CD4-positive, alpha-beta T cell (primary cell): ENCODE data around the gene OR6M1. TPM values are rescaled to one million over a fixed set of nuclear protein-coding genes. Genes with fewer than 3 reads are reported as not detected.

ENCODE experiments used
- ATAC-seq: fragments of 200-7000 bp; cut with Tn5 transposase; one replicate; pipeline ENCODE4 v1.10.0; 2022; ENCODE audit warnings: mild to moderate bottlenecking; ENCODE audit not compliant: poor library complexity
- CTCF ChIA-PET: fragments of 350-600 bp; sonication (Branson Sonifier 250); formaldehyde crosslinking; loops from one replicate; lab custom pipeline; 2021; ENCODE audit warnings: antibody characterized with exemption, inconsistent platforms; lab: Charles Lee
- POLR2A ChIA-PET: fragments of 350-600 bp; sonication (Branson Sonifier 250); formaldehyde crosslinking; loops from one replicate; lab custom pipeline; 2021; ENCODE audit warnings: antibody characterized with exemption, inconsistent platforms; lab: Charles Lee
- DNase-seq, 14 experiments: peaks; one replicate each; pipeline ENCODE4 v3.0.0-alpha.2; 2013 to 2020; ENCODE audit warnings: mixed read lengths in 2 of 14
- H3K27ac ChIP-seq, 2 donors: one replicate each; pipeline versions ENCODE4 v1.5.1 to v1.7.0; 2013; ENCODE audit warnings: low read length in 2 of 2, low read depth in 1 of 2, mild to moderate bottlenecking in 1 of 2
- H3K27me3 ChIP-seq, 2 experiments: 1 replicate in 1 of 2; 2 replicates in 1 of 2; pipeline versions ENCODE4 v1.6.1 to v1.7.0; 2013; ENCODE audit warnings: low read length in 2 of 2, control low read depth in 1 of 2, mild to moderate bottlenecking in 1 of 2, moderate library complexity in 1 of 2; ENCODE audit not compliant: insufficient read depth in 2 of 2, control insufficient read depth in 1 of 2
- H3K36me3 ChIP-seq: one replicate; pipeline ENCODE4 v1.6.1; 2013; ENCODE audit warnings: low read length, control low read depth; ENCODE audit not compliant: insufficient read depth
- H3K4me1 ChIP-seq: one replicate; pipeline ENCODE4 v1.6.1; 2013; ENCODE audit warnings: low read length, control low read depth; ENCODE audit not compliant: insufficient read depth
- H3K4me3 ChIP-seq: one replicate; pipeline ENCODE4 v1.5.1; 2013; ENCODE audit warnings: mild to moderate bottlenecking, low read length, moderate library complexity
- H3K9me3 ChIP-seq, 2 experiments: 1 replicate in 1 of 2; 2 replicates in 1 of 2; pipeline versions ENCODE4 v1.6.1 to v1.7.0; 2013; ENCODE audit warnings: low read length in 2 of 2, mild to moderate bottlenecking in 2 of 2, control low read depth in 1 of 2, moderate library complexity in 1 of 2; ENCODE audit not compliant: control insufficient read depth in 1 of 2, insufficient read depth in 1 of 2
- H3K27ac Mint-ChIP-seq: one replicate; pipeline ENCODE4 v1.8.0; 2020; ENCODE audit warnings: mixed read lengths
- H3K27me3 Mint-ChIP-seq: one replicate; pipeline ENCODE4 v1.8.0; 2021; ENCODE audit warnings: mixed read lengths
- H3K36me3 Mint-ChIP-seq: one replicate; pipeline ENCODE4 v1.8.0; 2021; ENCODE audit warnings: low read depth, mixed read lengths
- H3K4me1 Mint-ChIP-seq: one replicate; pipeline ENCODE4 v1.8.0; 2021; ENCODE audit warnings: low read depth, mixed read lengths
- H3K4me3 Mint-ChIP-seq: one replicate; pipeline ENCODE4 v1.8.0; 2020; ENCODE audit warnings: mild to moderate bottlenecking, mixed read lengths
- H3K9me3 Mint-ChIP-seq: one replicate; pipeline ENCODE4 v1.8.0; 2020; ENCODE audit warnings: mixed read lengths
- intact Hi-C, 2 experiments: fragments of 100-400 bp; cut with DNase I in 1 of 2; cut with micrococcal nuclease in 1 of 2; formaldehyde crosslinking; loops; one replicate each; pipeline versions ENCODE4 v1.15.1 to v1.9.0; 2023 to 2025; cut with DNase I, micrococcal nuclease
- polyA plus RNA-seq, 2 donors: library from polyadenylated mRNA; unstranded; fragments of 120-200 nt; gene quantifications; one replicate each; pipeline ENCODE4 v1.2.1, GENCODE V29; 2013
- total RNA-seq, 174 experiments: library from RNA in 2 of 174; stranded (reverse) in 2 of 174; gene quantifications; one replicate each; pipeline ENCODE4 v1.2.3 and lab custom pipeline; 2021 to 2026
- TF ChIP-seq, protein P1 (sequence below): fragments of 200-600 bp; IDR thresholded peaks from one replicate; pipeline ENCODE4 v1.8.0; 2022; ENCODE audit warnings: antibody characterized with exemption, mild to moderate bottlenecking

Gene OR6M1
- total RNA-seq (not detected), total RNA-seq (lab: John Stamatoyannopoulos, UW) (0 reads per million in 172 experiments)
- polyA plus RNA-seq (2013, experiment 1 of 2), result not detected
- not detected for polyA plus RNA-seq (2013, experiment 2 of 2)

DNA sequence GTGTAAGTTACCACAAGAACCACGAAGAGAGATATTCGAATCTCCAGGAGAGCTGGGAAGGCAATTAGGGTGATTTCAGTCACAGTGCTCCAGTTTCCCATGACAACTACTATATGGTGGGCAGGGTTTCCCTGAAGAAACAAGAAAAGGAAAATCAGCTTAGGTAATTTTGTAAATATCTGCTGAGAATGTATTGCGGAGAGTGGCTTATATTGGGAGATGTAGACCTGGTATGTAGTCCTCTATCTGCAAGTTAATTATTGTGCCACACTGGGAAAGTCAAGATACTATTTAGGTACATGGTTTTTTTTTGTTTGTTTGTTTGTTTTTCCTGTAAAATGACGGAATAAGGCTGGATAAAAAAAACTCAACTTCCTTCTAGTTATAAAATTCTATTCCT lies at the start of gene OR6M1:
TSS of gene OR6M1 (minus strand) at position 101 of the 400 bp plus-strand sequence. CDS start at position 101, 0 bp downstream.
- Mint-ChIP-seq H3K9me3 (no peaks in the 10 kb centered on the region), H3K27ac (no peak within 1 kb of the TSS), H3K36me3 (no peaks in the 10 kb centered on the region), H3K4me1 (no peaks in the 10 kb centered on the region), H3K4me3 (no peak within 1 kb of the TSS), H3K27me3 (peaks cover 10% of the 10 kb centered on the region)
- DNase-seq, result no peak
- Histone ChIP-seq H3K27me3 (peaks cover 0 to 4% of the 10 kb centered on the region in 2 experiments), H3K4me3 (no peak within 1 kb of the TSS), H3K4me1 (no peaks in the 10 kb centered on the region), H3K9me3 (no peaks in the 10 kb centered on the region), H3K36me3 (no peaks in the 10 kb centered on the region), H3K27ac (no peak within 1 kb of the TSS)
- intact Hi-C loops, result no loop called here
- ATAC-seq, result no peak
- TF ChIP-seq, protein P1, sequence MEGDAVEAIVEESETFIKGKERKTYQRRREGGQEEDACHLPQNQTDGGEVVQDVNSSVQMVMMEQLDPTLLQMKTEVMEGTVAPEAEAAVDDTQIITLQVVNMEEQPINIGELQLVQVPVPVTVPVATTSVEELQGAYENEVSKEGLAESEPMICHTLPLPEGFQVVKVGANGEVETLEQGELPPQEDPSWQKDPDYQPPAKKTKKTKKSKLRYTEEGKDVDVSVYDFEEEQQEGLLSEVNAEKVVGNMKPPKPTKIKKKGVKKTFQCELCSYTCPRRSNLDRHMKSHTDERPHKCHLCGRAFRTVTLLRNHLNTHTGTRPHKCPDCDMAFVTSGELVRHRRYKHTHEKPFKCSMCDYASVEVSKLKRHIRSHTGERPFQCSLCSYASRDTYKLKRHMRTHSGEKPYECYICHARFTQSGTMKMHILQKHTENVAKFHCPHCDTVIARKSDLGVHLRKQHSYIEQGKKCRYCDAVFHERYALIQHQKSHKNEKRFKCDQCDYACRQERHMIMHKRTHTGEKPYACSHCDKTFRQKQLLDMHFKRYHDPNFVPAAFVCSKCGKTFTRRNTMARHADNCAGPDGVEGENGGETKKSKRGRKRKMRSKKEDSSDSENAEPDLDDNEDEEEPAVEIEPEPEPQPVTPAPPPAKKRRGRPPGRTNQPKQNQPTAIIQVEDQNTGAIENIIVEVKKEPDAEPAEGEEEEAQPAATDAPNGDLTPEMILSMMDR, result no peak
- ChIA-PET POLR2A (no interaction called here), CTCF (no interaction called here)

GRCh38 chr11:123853038-123853437 lies 46.9 kb upstream of the OR6M1 start:
- H3K4me3 Mint-ChIP-seq, result no peak overlapping the region
- ChIA-PET POLR2A (no interaction called here), CTCF (interaction anchor here (1.2 kb wide), 1 partner anchor 10 kb away, joined by 3 read pairs; no protein-coding TSS in a partner anchor)
- Histone ChIP-seq H3K27me3 (peaks cover 0 to 4% of the 10 kb centered on the region in 2 experiments), H3K36me3 (no peaks in the 10 kb centered on the region), H3K9me3 (peaks cover 0 to 9% of the 10 kb centered on the region in 2 experiments), H3K4me1 (no peaks in the 10 kb centered on the region), H3K4me3 (no peak overlapping the region), H3K27ac (no peak overlapping the region)
- ATAC-seq (no peak), DNase-seq (no peak)
- peaks cover 13% of the 10 kb centered on the region for H3K27me3 Mint-ChIP-seq
- intact Hi-C loops, result no loop called here
- H3K36me3 Mint-ChIP-seq, result no peaks in the 10 kb centered on the region
- H3K9me3 Mint-ChIP-seq, result no peaks in the 10 kb centered on the region
- TF ChIP-seq, protein P1, result no peak
- no peak overlapping the region for H3K27ac Mint-ChIP-seq
- H3K4me1 Mint-ChIP-seq, result no peaks in the 10 kb centered on the region

GRCh38 chr11:123852321-123852720 lies 46.2 kb upstream of the OR6M1 start:
- no peaks in the 10 kb centered on the region for H3K4me1 ChIP-seq
- ChIA-PET POLR2A (no interaction called here), CTCF (interaction anchor here (1.2 kb wide), 1 partner anchor 9 kb away, joined by 3 read pairs; no protein-coding TSS in a partner anchor)
- no peaks in the 10 kb centered on the region for H3K36me3 ChIP-seq
- peaks cover 0 to 4% of the 10 kb centered on the region in 2 experiments for H3K27me3 ChIP-seq
- ATAC-seq (no peak), DNase-seq (no peak)
- Mint-ChIP-seq H3K27ac (no peak overlapping the region), H3K36me3 (no peaks in the 10 kb centered on the region), H3K4me3 (no peak overlapping the region), H3K4me1 (no peaks in the 10 kb centered on the region), H3K27me3 (peaks cover 13% of the 10 kb centered on the region), H3K9me3 (no peaks in the 10 kb centered on the region)
- no peak overlapping the region for H3K4me3 ChIP-seq
- no peak overlapping the region for H3K27ac ChIP-seq
- H3K9me3 ChIP-seq, result peaks cover 0 to 9% of the 10 kb centered on the region in 2 experiments
- intact Hi-C loops, result no loop called here
- TF ChIP-seq, protein P1, result no peak
